Stimulated activated CD8-positive, alpha-beta memory T cell treated with anti-CD3 and anti-CD28 coated beads, Interleukin-15, amount 100 ng/mL, for 1 hour (primary cell): ENCODE results near the gene ARL13B.
"Not testable (repeated sequence)": the region's sequence is repeated elsewhere in the genome, so short reads cannot be mapped to it uniquely, and the experiment has no call there.

ENCODE experiments used
- DNase-seq: peaks from one replicate; pipeline ENCODE4 v3.0.0-alpha.2; 2020; ENCODE audit warnings: low read depth

ARL13B gene

GRCh38 chr3:94063496-94064119, 83.7 kb downstream of the ARL13B start:
- DNase-seq: no peak

- DNase-seq: no peak
Observed at GRCh38 chr3:94064243-94064860, 84.4 kb downstream of the ARL13B start.

GRCh38 chr3:94065122-94065521, 85.2 kb downstream of the ARL13B start:
- no peak for DNase-seq

- no peak for DNase-seq
Observed at GRCh38 chr3:94065819-94066480, 86.0 kb downstream of the ARL13B start.

- DNase-seq: no peak
Observed at GRCh38 chr3:94066506-94067500, 86.8 kb downstream of the ARL13B start.

GRCh38 chr3:94069194-94069813, 89.3 kb downstream of the ARL13B start:
- DNase-seq: no peak

GRCh38 chr3:94070341-94070911, 90.5 kb downstream of the ARL13B start:
- DNase-seq: no peak

GRCh38 chr3:94071713-94072284, 91.8 kb downstream of the ARL13B start:
- DNase-seq: no peak

GRCh38 chr3:94076055-94076454, 96.1 kb downstream of the ARL13B start:
- DNase-seq: no peak

GRCh38 chr3:94080552-94080951, 100.6 kb downstream of the ARL13B start:
- DNase-seq: not testable (repeated sequence)

- no peak for DNase-seq
Observed at GRCh38 chr3:94081884-94082283, 101.9 kb downstream of the ARL13B start.

- DNase-seq: no peak
Observed at GRCh38 chr3:94082391-94082937, 102.5 kb downstream of the ARL13B start.

GRCh38 chr3:94083261-94083660, 103.3 kb downstream of the ARL13B start:
- no peak for DNase-seq

- DNase-seq: no peak
Observed at GRCh38 chr3:94089126-94089525, 109.2 kb downstream of the ARL13B start.

- no peak for DNase-seq
Observed at GRCh38 chr3:94092086-94092485, 112.1 kb downstream of the ARL13B start.

- no peak for DNase-seq
Observed at GRCh38 chr3:94093151-94093550, 113.2 kb downstream of the ARL13B start.

GRCh38 chr3:94095111-94095510, 115.2 kb downstream of the ARL13B start:
- DNase-seq: no peak

- no peak for DNase-seq
Observed at GRCh38 chr3:94098452-94098851, 118.5 kb downstream of the ARL13B start.

- no peak for DNase-seq
Observed at GRCh38 chr3:94099311-94099710, 119.4 kb downstream of the ARL13B start.

- DNase-seq: no peak
Observed at GRCh38 chr3:94101860-94102259, 121.9 kb downstream of the ARL13B start.
